Rectal smooth muscle tissue (tissue), 1 donor: ENCODE measurements around the gene ISL2.

ENCODE experiments used
- H3K27ac ChIP-seq: one replicate; pipeline ENCODE4 v1.7.0; 2013; ENCODE audit warnings: low read depth, low read length, inconsistent platforms
- H3K27me3 ChIP-seq: one replicate; pipeline ENCODE4 v1.7.0; 2013; ENCODE audit warnings: low read length; ENCODE audit not compliant: control insufficient read depth, insufficient read depth
- H3K36me3 ChIP-seq: one replicate; pipeline ENCODE4 v1.7.0; 2013; ENCODE audit warnings: low read length; ENCODE audit not compliant: control insufficient read depth, insufficient read depth
- H3K4me1 ChIP-seq: one replicate; pipeline ENCODE4 v1.7.0; 2013; ENCODE audit warnings: low read length; ENCODE audit not compliant: control insufficient read depth, insufficient read depth
- H3K4me3 ChIP-seq: one replicate; pipeline ENCODE4 v1.7.0; 2013; ENCODE audit warnings: low read length
- H3K9ac ChIP-seq: one replicate; pipeline ENCODE4 v1.7.0; 2013; ENCODE audit warnings: low read length

ISL2 gene

DNA sequence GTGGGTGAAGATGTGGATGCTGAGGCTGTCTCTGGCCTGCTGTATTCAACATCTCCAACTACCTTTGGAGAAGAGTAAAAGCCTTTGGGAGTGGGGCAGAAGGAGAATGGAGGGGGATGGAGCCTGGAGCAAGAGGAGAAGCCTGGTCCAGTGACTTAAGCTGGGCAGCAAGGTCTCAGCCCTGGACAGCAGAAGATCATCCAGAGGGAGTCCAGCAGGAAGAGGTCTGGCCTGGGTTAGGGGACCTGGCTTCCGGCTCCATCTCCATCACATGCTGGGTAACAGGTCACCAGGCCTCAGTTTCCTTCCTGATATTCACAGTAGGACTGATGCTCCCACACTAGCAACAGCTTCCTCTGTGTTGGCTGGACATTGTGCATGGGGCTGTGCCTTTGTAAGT lies 3.8 kb upstream of the ISL2 start:
- H3K9ac ChIP-seq: no peak overlapping the region
- no peaks in the 10 kb centered on the region for H3K4me1 ChIP-seq
- H3K27me3 ChIP-seq: peaks cover 15% of the 10 kb centered on the region

DNA sequence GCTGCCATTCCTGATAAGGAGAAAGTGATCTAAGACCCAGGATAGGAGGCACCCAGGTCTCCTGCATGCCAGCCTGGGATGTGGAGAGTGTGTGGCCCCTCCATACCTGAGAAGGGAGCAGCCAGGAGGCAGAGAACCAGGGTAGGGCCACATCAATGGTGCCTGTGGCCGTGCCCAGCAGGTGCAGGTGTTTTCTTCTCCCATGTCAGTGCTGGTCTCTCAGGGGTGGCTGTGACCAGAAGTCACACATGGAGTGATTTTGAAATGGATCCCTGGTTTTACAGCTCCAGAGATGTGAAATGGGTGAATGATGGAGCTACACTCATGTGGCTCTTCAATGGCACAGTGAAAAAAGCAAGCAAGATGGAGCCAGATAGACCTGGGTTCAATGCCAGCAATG lies 3.3 kb upstream of the ISL2 start:
- no peak overlapping the region for H3K4me3 ChIP-seq
- H3K4me1 ChIP-seq: no peaks in the 10 kb centered on the region
- no peak overlapping the region for H3K27ac ChIP-seq
- peaks cover 19% of the 10 kb centered on the region for H3K27me3 ChIP-seq
- H3K9ac ChIP-seq: no peak overlapping the region
- H3K36me3 ChIP-seq: no peaks in the 10 kb centered on the region

More for the DNA sequence above, 3.8 kb upstream of the ISL2 start:
- Histone ChIP-seq H3K27ac (no peak overlapping the region), H3K4me3 (no peak overlapping the region), H3K36me3 (no peaks in the 10 kb centered on the region)

DNA sequence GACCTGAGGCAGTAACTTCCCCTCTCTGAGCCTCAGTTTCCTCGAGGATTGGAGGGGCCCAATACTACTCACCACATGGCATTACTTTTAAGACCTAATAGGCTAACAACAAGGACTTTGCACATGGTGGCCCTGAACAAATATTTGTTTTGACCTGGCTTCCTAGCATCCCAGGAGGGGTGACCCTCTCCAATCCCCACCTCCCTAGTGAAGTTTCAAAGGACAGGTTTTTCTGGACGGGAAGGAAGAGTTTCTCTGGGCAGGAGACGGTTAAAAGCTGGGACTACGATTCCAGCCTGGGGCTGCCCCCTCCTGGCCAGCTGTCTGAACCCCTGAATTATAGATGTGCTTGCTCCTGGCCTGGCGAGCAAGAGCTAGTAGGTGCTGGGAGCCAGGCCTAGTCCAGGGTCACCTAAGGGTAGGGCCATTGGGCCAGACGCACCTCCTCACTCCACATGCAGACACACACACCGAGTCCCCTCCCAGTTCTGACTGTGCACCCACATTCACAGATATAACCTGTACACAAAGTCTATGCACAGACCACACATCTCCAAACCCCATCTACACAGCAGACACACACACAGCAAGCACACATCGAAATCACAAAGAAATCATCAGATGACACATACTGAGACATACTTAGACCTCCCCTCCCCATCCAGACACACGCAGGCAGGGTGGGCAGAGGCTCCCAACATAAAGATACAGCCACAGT lies 2.7 kb upstream of the ISL2 start:
- Histone ChIP-seq H3K9ac (no peak overlapping the region), H3K36me3 (no peaks in the 10 kb centered on the region), H3K4me1 (peaks cover 3% of the 10 kb centered on the region), H3K4me3 (no peak overlapping the region), H3K27ac (no peak overlapping the region), H3K27me3 (peaks cover 25% of the 10 kb centered on the region)

DNA sequence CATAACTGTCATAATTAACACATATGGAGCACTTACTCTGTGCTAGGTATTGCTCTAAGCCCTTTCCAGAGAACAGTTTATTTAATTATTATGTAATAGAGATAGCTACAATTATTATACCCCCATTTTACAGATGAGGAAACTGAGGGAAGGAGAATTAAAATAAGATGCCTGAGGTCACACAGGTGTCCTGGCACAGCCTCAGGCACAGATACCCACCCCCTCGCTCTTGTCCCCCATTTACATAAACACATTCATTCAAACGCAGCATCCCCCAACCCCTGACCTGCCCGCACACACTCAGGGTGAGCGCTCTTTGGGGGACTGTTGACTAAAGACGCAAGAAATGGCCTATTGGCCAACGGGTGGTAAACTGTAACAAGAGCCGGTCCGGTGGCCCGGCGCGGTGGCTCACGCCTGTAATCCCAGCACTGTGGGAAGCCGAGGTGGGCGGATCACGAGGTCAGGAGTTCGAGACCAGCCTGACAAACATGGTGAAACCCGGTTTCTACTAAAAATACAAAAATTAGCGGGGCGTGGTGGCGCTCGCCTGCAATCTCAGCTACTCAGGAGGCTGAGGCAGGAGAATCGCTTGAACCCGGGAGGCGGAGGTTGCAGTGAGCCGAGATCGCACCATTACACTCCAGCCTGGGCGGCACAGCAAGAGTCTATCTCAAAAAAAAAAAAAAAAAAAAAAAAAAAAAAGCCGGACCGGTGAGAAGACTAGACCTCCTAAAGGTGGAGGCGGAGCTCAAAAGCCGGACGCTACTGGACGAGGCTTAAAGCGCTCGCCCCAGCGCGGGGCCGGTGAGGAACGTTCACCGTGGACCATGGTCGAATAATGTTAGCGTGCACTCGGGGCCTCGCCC lies 1.9 kb upstream of the ISL2 start:
- peaks cover 33% of the 10 kb centered on the region for H3K27me3 ChIP-seq
- H3K9ac ChIP-seq: no peak overlapping the region
- peak overlapping the region; percentile 56 for H3K4me3 ChIP-seq
- no peak overlapping the region for H3K27ac ChIP-seq
- peaks cover 3% of the 10 kb centered on the region for H3K4me1 ChIP-seq
- no peaks in the 10 kb centered on the region for H3K36me3 ChIP-seq

DNA sequence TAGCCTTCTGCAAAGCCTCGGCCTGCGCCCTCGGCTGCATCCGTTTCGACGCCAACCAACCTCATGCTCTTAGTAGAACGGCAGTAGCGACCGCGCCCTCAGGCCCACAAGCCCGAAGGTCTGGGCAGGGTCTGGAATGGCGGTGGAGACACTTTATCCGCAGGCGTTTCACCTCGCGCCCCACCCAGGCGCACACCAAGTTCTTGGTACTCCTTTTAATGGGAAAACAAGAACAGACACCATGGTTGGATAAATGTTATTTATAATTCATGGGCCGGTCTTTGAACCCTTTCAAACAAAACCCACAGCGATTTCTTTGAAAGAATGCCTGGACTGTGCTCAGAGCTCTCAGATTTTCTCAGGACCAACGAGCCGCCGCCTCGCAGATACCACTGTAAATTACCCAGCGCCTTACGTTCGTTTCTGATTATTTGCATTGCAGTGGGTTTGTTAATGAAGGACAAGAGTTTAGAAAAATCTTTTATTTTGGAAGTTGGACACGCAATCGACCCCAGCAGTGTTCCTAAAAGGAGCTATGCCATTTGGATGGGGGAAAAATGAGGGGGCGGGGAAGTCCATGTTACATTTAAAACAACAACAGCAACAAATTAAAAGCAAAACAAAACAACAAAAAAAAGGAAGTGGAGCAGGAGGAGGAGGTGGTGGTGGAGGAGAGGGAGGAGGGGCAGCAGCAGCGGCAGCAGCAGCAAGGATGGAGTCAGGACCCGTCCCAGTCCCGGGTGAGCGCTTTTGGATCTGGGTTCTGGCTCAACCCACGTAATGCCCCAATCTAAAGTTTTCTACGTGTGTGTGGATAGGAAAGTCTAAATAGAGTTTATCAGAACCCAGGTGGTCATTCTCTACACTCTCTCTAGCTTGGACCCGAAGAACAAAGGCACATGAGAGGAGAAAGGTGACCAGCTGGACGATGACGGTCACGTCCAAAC lies 993 bp upstream of the ISL2 start:
- Histone ChIP-seq H3K27ac (peak overlapping the region; percentile 36), H3K4me3 (peak overlapping the region; percentile 56)

DNA sequence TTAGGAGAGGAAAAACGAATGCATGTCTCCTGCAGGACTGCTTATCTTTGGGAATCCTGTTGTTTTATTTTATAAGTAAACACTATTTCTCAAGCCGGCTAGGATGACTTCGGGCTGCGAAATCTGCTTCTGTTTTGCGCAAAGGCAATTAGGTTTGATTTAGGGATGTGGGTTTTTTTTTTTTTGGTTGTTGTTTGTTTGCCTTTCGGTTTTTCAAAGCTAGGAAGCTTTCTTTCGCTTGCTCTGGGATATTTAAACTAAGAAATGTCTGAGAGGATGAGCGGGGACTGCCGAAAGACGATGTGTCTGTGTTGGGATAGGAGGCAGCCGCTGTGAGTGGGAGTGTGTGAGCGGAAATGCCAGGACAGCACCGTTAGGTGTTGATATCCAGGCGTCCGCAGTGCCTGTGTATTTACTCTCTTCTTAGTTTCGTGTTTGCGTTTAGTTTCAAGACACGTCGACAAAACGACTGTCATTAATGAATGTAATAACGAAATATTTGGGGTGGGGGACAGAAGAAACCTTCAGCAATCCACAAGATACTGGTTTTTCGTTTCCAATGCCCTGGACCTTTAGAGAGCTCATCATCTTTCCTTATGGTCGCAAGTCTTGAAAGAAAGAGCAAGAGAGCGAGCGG lies 604 bp downstream of the ISL2 start:
- Histone ChIP-seq H3K4me1 (peaks cover 3% of the 10 kb centered on the region), H3K4me3 (peak overlapping the region; percentile 56), H3K27ac (peak overlapping the region; percentile 33), H3K9ac (no peak overlapping the region), H3K27me3 (peaks cover 48% of the 10 kb centered on the region), H3K36me3 (no peaks in the 10 kb centered on the region)

More for the DNA sequence above, 993 bp upstream of the ISL2 start:
- Histone ChIP-seq H3K4me1 (peaks cover 3% of the 10 kb centered on the region), H3K9ac (no peak overlapping the region), H3K36me3 (no peaks in the 10 kb centered on the region), H3K27me3 (peaks cover 37% of the 10 kb centered on the region)

DNA sequence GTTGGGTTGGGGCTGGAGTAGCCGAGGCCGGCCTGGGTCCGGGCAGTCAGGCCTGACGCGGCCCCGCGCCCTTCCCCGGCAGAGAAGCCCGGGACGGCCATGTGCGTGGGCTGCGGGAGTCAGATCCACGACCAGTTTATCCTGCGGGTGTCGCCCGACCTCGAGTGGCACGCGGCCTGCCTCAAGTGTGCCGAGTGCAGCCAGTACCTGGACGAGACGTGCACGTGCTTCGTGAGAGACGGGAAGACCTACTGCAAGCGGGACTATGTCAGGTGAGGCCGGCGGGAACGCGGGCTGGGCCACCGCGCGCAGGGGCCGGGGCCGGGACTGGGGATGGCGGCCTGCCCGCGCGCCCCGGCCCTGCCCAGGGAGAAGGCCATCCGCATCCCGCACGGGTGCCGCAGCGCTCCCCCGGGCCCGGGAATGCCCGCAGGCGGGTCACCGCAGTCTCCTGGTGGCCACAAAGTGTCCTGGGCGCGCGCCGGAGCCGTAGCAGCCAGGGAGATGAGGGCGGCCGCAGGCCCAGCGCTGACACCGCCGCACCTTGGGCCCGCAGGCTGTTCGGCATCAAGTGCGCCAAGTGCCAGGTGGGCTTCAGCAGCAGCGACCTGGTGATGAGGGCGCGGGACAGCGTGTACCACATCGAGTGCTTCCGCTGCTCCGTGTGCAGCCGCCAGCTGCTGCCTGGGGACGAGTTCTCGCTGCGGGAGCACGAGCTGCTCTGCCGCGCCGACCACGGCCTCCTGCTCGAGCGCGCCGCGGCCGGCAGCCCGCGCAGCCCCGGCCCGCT lies 1.3 kb downstream of the ISL2 start:
- peak overlapping the region; percentile 56 for H3K4me3 ChIP-seq
- peak overlapping the region; percentile 33 for H3K27ac ChIP-seq
- no peaks in the 10 kb centered on the region for H3K36me3 ChIP-seq
- no peak overlapping the region for H3K9ac ChIP-seq
- peaks cover 48% of the 10 kb centered on the region for H3K27me3 ChIP-seq
- H3K4me1 ChIP-seq: peaks cover 3% of the 10 kb centered on the region

DNA sequence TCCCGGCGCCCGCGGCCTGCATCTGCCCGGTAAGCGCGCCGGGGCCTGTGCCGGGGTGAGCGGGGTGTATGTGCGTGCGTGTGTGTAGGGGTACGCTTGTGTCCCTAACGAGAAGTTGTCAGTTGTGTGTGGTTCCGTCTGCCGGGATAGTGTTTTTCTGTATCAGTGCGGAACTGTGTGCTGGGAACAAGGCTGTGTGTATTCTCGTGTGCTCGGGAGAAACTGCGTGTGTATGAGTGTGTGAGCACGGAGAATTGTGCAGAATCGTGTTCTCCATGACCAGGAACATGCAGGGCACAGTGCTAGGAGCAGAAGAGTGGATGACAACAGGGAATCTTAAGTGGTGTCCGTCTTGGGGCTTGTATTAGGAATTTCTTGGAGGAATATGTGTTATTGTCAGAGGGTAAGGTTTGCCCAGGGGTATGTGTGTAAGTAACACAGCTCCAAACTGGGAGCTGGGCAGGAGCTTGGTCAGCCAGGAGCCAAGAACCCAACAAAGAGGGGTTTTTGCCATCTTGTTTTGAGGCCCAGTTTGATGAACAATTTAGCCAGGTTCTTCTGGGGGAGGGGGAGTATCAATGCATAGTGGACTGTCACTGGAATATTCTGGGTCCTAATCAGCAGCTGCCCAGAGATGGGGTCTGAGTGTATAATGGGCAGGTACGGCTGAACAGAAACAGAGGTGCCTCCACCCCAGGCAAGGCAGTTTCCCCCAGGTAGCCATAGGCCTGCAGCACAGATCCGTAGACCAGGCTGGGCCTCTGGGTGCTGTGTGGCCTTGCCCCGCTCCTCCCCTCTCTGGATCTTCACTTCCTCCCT lies 2.1 kb downstream of the ISL2 start:
- H3K27ac ChIP-seq: no peak overlapping the region
- H3K9ac ChIP-seq: no peak overlapping the region
- H3K4me3 ChIP-seq: peak overlapping the region; percentile 56
- peaks cover 3% of the 10 kb centered on the region for H3K4me1 ChIP-seq
- peaks cover 48% of the 10 kb centered on the region for H3K27me3 ChIP-seq
- H3K36me3 ChIP-seq: no peaks in the 10 kb centered on the region

DNA sequence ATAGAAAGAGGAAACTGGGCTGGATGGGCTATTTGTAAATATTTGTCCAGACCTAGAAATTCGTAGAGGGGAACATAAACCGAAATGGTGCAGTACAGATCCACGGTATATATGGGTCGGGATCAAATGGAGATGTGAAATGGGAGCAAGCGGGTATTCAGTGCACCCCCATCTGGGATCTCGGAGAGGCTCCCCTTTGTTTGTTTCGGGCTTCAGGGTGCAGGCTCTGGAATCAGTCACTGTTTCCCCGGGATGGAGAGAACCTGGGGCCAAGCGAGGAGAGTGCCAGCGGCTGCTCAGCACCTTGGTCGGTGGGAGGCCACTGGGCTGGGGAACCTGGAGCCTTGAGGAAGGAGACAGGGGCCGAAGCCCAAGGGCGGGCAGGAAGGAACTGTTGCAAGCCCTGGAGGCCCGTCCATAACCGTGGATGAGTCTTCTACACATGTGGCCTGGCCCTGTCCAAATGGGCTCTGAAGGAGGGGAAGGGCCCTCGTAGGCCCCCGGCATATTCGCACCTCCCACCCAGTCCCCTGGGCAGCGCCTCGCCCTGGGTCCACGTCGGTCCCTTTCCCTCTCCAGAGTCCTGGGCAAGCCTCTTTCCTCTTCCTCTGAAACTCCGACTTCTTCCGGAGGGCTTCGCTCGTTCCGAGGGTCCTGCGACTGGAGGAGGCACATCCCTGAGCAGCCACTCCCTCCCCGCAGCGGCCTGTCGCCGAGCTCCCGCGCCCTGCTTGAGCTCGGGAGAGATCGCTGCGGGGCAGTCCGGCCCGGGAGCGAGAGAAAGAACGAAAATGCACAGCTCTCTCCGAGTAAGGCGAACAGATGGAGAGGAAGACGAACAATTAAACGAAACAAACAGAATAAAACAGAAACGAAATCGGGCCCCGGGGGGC lies 3.0 kb downstream of the ISL2 start:
- peaks cover 42% of the 10 kb centered on the region for H3K27me3 ChIP-seq
- no peaks in the 10 kb centered on the region for H3K36me3 ChIP-seq
- H3K9ac ChIP-seq: no peak overlapping the region
- peak overlapping the region; percentile 53 for H3K27ac ChIP-seq
- peak overlapping the region; percentile 62 for H3K4me3 ChIP-seq
- peaks cover 3% of the 10 kb centered on the region for H3K4me1 ChIP-seq

DNA sequence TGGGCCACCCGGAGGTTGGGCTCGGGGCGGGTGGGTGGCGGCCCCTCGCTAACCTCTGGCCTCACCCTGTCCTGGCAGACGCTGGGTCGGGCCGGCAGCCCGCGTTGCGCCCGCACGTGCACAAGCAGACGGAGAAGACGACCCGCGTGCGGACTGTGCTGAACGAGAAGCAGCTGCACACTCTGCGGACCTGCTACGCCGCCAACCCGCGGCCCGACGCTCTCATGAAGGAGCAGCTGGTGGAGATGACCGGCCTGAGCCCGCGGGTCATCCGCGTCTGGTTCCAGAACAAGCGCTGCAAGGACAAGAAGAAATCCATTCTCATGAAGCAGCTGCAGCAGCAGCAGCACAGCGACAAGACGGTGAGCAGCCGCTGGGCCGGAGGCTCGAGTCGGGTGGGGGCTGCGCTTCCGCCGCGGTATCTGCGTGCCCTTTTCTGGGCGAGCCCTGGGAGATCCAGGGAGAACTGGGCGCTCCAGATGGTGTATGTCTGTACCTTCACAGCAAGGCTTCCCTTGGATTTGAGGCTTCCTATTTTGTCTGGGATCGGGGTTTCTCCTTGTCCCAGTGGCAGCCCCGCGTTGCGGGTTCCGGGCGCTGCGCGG lies 3.7 kb downstream of the ISL2 start:
- peak overlapping the region; percentile 62 for H3K4me3 ChIP-seq
- H3K27me3 ChIP-seq: peaks cover 43% of the 10 kb centered on the region
- H3K4me1 ChIP-seq: peaks cover 3% of the 10 kb centered on the region
- H3K27ac ChIP-seq: peak overlapping the region; percentile 53
- no peak overlapping the region for H3K9ac ChIP-seq
- no peaks in the 10 kb centered on the region for H3K36me3 ChIP-seq
